ENCODE results near the gene PTCD2.

GRCh38 chr5:72377910-72378638 is 57.9 kb downstream of the PTCD2 start:
- no peak for TF ChIP-seq CTCF (conservative IDR thresholded peaks at IDR 0.05 in 1 of 2, IDR thresholded peaks at IDR 0.05 in 1 of 2; ENCODE audit: low read depth in 1 of 2, low read length in 2 of 2)
- no peak for TF ChIP-seq EZH2 (IDR thresholded peaks at IDR 0.05; ENCODE audit: low read length, missing control alignments)
